CD4-positive, alpha-beta T cell treated with Interleukin-10 for 1 hour (primary cell): ENCODE measurements around the gene RPH3AL.
A peak's percentile ranks its signal among the peaks of the same experiment; 100 is the strongest.
"Not testable (repeated sequence)": the region's sequence is repeated elsewhere in the genome, so short reads cannot be mapped to it uniquely, and the experiment has no call there.

ENCODE experiments used
- DNase-seq: peaks from one replicate; pipeline ENCODE4 v3.0.0-alpha.2; 2020

RPH3AL gene

GRCh38 chr17:171871-172270, 180.7 kb downstream of the RPH3AL start:
- DNase-seq: no peak

GRCh38 chr17:170130-170670, 182.4 kb downstream of the RPH3AL start:
- no peak for DNase-seq

- not testable (repeated sequence) for DNase-seq
These were observed 184.0 kb downstream of the RPH3AL start for GRCh38 chr17:168614-169013.

- DNase-seq: no peak
These were observed 186.7 kb downstream of the RPH3AL start for GRCh38 chr17:165939-166338.

GRCh38 chr17:164303-165235, 188.0 kb downstream of the RPH3AL start:
- DNase-seq: peak; percentile 41

- no peak for DNase-seq
These were observed 189.0 kb downstream of the RPH3AL start for GRCh38 chr17:163514-164098.

GRCh38 chr17:162689-163088, 189.9 kb downstream of the RPH3AL start:
- no peak for DNase-seq
